H1 (cell line): Measurements from ENCODE around the gene IQGAP1. TPM values are rescaled to one million over a fixed set of nuclear protein-coding genes. Genes with fewer than 3 reads are reported as not detected.
A peak's percentile ranks its signal among the peaks of the same experiment; 100 is the strongest.

Experiments
- ASH2L ChIP-seq: fragments of 200-600, 300-600 bp; sonication (generic); IDR thresholded peaks from one replicate; pipeline ENCODE4 v1.7.1; 2017; ENCODE audit warnings: low read length
- BACH1 ChIP-seq: IDR thresholded peaks from 2 replicates; pipeline ENCODE4 v1.6.1; 2012; ENCODE audit warnings: low read length, improper control_type of control experiment
- BCL11A ChIP-seq, 2 experiments: IDR thresholded peaks; one replicate each; pipeline ENCODE4 v1.6.1; 2011; ENCODE audit warnings: low read depth in 2 of 2, low read length in 2 of 2, mild to moderate bottlenecking in 2 of 2
- CEBPB ChIP-seq: IDR thresholded peaks from 2 replicates; pipeline ENCODE4 v1.6.1; 2012; ENCODE audit warnings: low read depth, low read length
- EZH2 ChIP-seq: fragments of 200-600 bp; sonication (generic); IDR thresholded peaks from 2 replicates; pipeline ENCODE4 v1.7.1; 2012; ENCODE audit warnings: low read depth, mild to moderate bottlenecking, moderate library complexity, low read length, inconsistent platforms; ENCODE audit not compliant: severe bottlenecking
- FOSL1 ChIP-seq: IDR thresholded peaks from 2 replicates; pipeline ENCODE4 v1.6.1; 2011; ENCODE audit warnings: mild to moderate bottlenecking, low read depth, low read length, moderate library complexity; ENCODE audit not compliant: insufficient read depth
- KDM5A ChIP-seq: fragments of 200-600 bp; IDR thresholded peaks from 2 replicates; pipeline ENCODE4 v1.7.1; 2012; ENCODE audit warnings: mild to moderate bottlenecking, low read length, inconsistent platforms, mixed read lengths
- MAFK ChIP-seq: IDR thresholded peaks from 2 replicates; pipeline ENCODE4 v1.6.1; 2012; ENCODE audit warnings: low read depth, mild to moderate bottlenecking, improper control_type of control experiment, low read length
- NANOG ChIP-seq: IDR thresholded peaks from 2 replicates; pipeline ENCODE4 v1.6.1; 2011; ENCODE audit warnings: low read length, low read depth, mild to moderate bottlenecking, inconsistent platforms; ENCODE audit not compliant: insufficient read depth, poor library complexity, severe bottlenecking
- POLR2A ChIP-seq, 2 experiments: IDR thresholded peaks; 1 replicate in 1 of 2; 2 replicates in 1 of 2; pipeline ENCODE4 v1.6.1; 2011; ENCODE audit warnings: low read depth in 2 of 2, low read length in 2 of 2, mild to moderate bottlenecking in 2 of 2; ENCODE audit errors: control extremely low read depth in 1 of 2
- SIN3A ChIP-seq, 2 experiments: IDR thresholded peaks in 1 of 2; conservative IDR thresholded peaks in 1 of 2; 2 replicates each; pipeline ENCODE4 v1.6.1; 2011 to 2012; ENCODE audit warnings: low read length in 2 of 2, improper control_type of control experiment in 1 of 2, low read depth in 1 of 2, mild to moderate bottlenecking in 1 of 2
- SIRT6 ChIP-seq: IDR thresholded peaks from one replicate; pipeline ENCODE4 v1.7.1; 2012; ENCODE audit warnings: low read length, inconsistent platforms
- SP2 ChIP-seq: IDR thresholded peaks from 2 replicates; pipeline ENCODE4 v1.6.1; 2012; ENCODE audit warnings: mild to moderate bottlenecking, low read length, inconsistent platforms
- TBP ChIP-seq: IDR thresholded peaks from 2 replicates; pipeline ENCODE4 v1.6.1; 2011; ENCODE audit warnings: low read depth, low read length, improper control_type of control experiment
- YY1 ChIP-seq: IDR thresholded peaks from 2 replicates; pipeline ENCODE4 v1.6.1; 2011; ENCODE audit warnings: low read depth, mild to moderate bottlenecking, low read length
- polyA plus RNA-seq, 7 experiments: library from polyadenylated mRNA; depleted of rRNA in 3 of 7; stranded (reverse) in 5 of 7; unstranded in 2 of 7; fragments of >200 nt in 5 of 7; fragments of 200-250 nt in 2 of 7; gene quantifications; 1 replicate in 5 of 7; 2 replicates in 1 of 7; 4 replicates in 1 of 7; pipeline versions ENCODE4 v1.2.1 to v1.2.3, GENCODE V29; 2011 to 2013; ENCODE audit warnings: missing spikeins in 2 of 7, mixed read lengths in 2 of 7
- total RNA-seq: library from RNA; stranded (reverse); fragmentation: NEBNext Ultra II Directional; extraction: Animal tissue kit (Norgen Biotek cat#: 25700); gene quantifications from 2 replicates; pipeline ENCODE4 v1.2.1, GENCODE V29; 2021
- TF ChIP-seq, protein P1 (sequence below), 3 experiments: IDR thresholded peaks; 1 replicate in 2 of 3; 2 replicates in 1 of 3; pipeline versions ENCODE4 v1.5.1 to v1.6.1; 2011; ENCODE audit warnings: low read length in 3 of 3, mild to moderate bottlenecking in 3 of 3, inconsistent platforms in 2 of 3, low read depth in 1 of 3, moderate library complexity in 1 of 3; ENCODE audit not compliant: insufficient read depth in 1 of 3; ENCODE audit errors: control extremely low read depth in 1 of 3

The IQGAP1 gene
- total and polyA plus RNA-seq, 2 of the 8 experiments (the other 6 are each of a cell fraction or from before 2014, with no cell fraction given): 56.0 to 138 TPM

GRCh38 chr15:90351479-90352106, 36.4 kb upstream of the IQGAP1 start (continued):
- no peak for TF ChIP-seq POLR2A (IDR thresholded peaks at IDR 0.05; ENCODE audit: control extremely low read depth in 1 of 2, low read depth in 2 of 2, low read length in 2 of 2)
- no peak for TF ChIP-seq CEBPB
- TF ChIP-seq EZH2: no peak
- no peak for TF ChIP-seq SIRT6
- TF ChIP-seq TBP: 0 out of 2 replicates have a peak, but pooled peaks have one; percentile 7
- no peak for TF ChIP-seq BCL11A (IDR thresholded peaks at IDR 0.05; ENCODE audit: low read depth in 2 of 2, low read length in 2 of 2)
- TF ChIP-seq MAFK: no peak
- TF ChIP-seq SIN3A (conservative IDR thresholded peaks at IDR 0.05 in 1 of 2, IDR thresholded peaks at IDR 0.05 in 1 of 2; ENCODE audit: low read depth in 1 of 2, low read length in 2 of 2): no peak
- TF ChIP-seq BACH1: no peak
- TF ChIP-seq YY1: no peak
- TF ChIP-seq SP2: no peak
- no peak for TF ChIP-seq FOSL1
- TF ChIP-seq KDM5A: no peak
- TF ChIP-seq ASH2L: peak; percentile 40
- no peak for TF ChIP-seq NANOG
- TF ChIP-seq, protein P1, sequence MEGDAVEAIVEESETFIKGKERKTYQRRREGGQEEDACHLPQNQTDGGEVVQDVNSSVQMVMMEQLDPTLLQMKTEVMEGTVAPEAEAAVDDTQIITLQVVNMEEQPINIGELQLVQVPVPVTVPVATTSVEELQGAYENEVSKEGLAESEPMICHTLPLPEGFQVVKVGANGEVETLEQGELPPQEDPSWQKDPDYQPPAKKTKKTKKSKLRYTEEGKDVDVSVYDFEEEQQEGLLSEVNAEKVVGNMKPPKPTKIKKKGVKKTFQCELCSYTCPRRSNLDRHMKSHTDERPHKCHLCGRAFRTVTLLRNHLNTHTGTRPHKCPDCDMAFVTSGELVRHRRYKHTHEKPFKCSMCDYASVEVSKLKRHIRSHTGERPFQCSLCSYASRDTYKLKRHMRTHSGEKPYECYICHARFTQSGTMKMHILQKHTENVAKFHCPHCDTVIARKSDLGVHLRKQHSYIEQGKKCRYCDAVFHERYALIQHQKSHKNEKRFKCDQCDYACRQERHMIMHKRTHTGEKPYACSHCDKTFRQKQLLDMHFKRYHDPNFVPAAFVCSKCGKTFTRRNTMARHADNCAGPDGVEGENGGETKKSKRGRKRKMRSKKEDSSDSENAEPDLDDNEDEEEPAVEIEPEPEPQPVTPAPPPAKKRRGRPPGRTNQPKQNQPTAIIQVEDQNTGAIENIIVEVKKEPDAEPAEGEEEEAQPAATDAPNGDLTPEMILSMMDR (IDR thresholded peaks at IDR 0.05; ENCODE audit: control extremely low read depth in 1 of 3, insufficient read depth in 1 of 3, low read depth in 1 of 3, low read length in 3 of 3): no peak
